PC-3 (cell line): ENCODE measurements around the gene CEP131. TPM values are rescaled to one million over a fixed set of nuclear protein-coding genes. Genes with fewer than 3 reads are reported as not detected.
A peak's percentile ranks its signal among the peaks of the same experiment; 100 is the strongest.

Source experiments
- ATAC-seq: fragments of 200-7000 bp; cut with Tn5 transposase; 2 replicates; pipeline ENCODE4 v1.9.1; 2020; ENCODE audit warnings: mild to moderate bottlenecking, moderate library complexity
- BruUV-seq: library from RNA; stranded (reverse); fragments of 400-500 nt; replicated peaks from 2 replicates; lab custom pipeline; 2021; lab: Mats Ljungman, UMichigan
- CTCF ChIA-PET: fragments of 300-600 bp; sonication (Branson Sonifier 250); formaldehyde crosslinking; loops from one replicate; lab custom pipeline; 2022; ENCODE audit warnings: antibody characterized with exemption; lab: Charles Lee
- POLR2A ChIA-PET: fragments of 300-600 bp; sonication (Branson Sonifier 250); formaldehyde crosslinking; loops from one replicate; lab custom pipeline; 2022; ENCODE audit warnings: antibody characterized with exemption; ENCODE audit not compliant: unreplicated experiment; lab: Charles Lee
- DNase-seq: peaks from one replicate; pipeline ENCODE4 v3.0.0-alpha.2; 2015
- H2AFZ ChIP-seq: fragments of 300-600 bp; sonication (generic); 2 replicates; pipeline ENCODE4 v1.6.0; 2016; ENCODE audit warnings: antibody characterized with exemption, low read length
- H3F3A ChIP-seq: fragments of 300-600 bp; sonication (generic); one replicate; pipeline ENCODE4 v1.6.0; 2017; ENCODE audit warnings: antibody characterized with exemption, low read length, control low read depth, mild to moderate bottlenecking; ENCODE audit not compliant: unreplicated experiment
- H3K27ac ChIP-seq: fragments of 300-600 bp; sonication (generic); 2 replicates; pipeline ENCODE4 v1.5.1; 2016; ENCODE audit warnings: mild to moderate bottlenecking, low read length
- H3K27me3 ChIP-seq: fragments of 300-600 bp; sonication (generic); 2 replicates; pipeline ENCODE4 v1.6.1; 2016; ENCODE audit warnings: low read length, mixed read lengths
- H3K36me3 ChIP-seq: fragments of 300-600 bp; sonication (generic); 2 replicates; pipeline ENCODE4 v1.6.1; 2016; ENCODE audit warnings: low read depth, mixed run types, low read length, mixed read lengths
- H3K4me1 ChIP-seq: fragments of 300-600 bp; sonication (generic); 2 replicates; pipeline ENCODE4 v1.5.1; 2016; ENCODE audit warnings: low read length; ENCODE audit not compliant: insufficient read depth
- H3K4me2 ChIP-seq: fragments of 300-600 bp; sonication (generic); 2 replicates; pipeline ENCODE4 v1.6.0; 2016; ENCODE audit warnings: low read length
- H3K4me3 ChIP-seq: fragments of 300-600 bp; sonication (generic); 2 replicates; pipeline ENCODE4 v1.5.1; 2016; ENCODE audit warnings: mild to moderate bottlenecking, low read length, mixed read lengths
- H3K79me2 ChIP-seq: fragments of 300-600 bp; sonication (generic); 2 replicates; pipeline ENCODE4 v1.6.1; 2017; ENCODE audit warnings: low read length, mixed read lengths
- H3K9ac ChIP-seq: fragments of 300-600 bp; sonication (generic); 2 replicates; pipeline ENCODE4 v1.6.0; 2016; ENCODE audit warnings: mild to moderate bottlenecking, low read length
- H3K9me2 ChIP-seq: fragments of 300-600 bp; sonication (generic); replicated peaks from 2 replicates; pipeline ENCODE4 v1.6.1; 2016; ENCODE audit warnings: mixed run types, low read length, mixed read lengths
- H3K9me3 ChIP-seq: fragments of 300-600 bp; sonication (generic); 2 replicates; pipeline ENCODE4 v1.6.1; 2016; ENCODE audit warnings: low read length, mixed read lengths
- H4K20me1 ChIP-seq: fragments of 300-600 bp; sonication (generic); 2 replicates; pipeline ENCODE4 v1.6.1; 2016; ENCODE audit warnings: low read length, mixed read lengths
- EZH2 ChIP-seq: fragments of 300-600 bp; sonication (generic); IDR thresholded peaks from one replicate; pipeline ENCODE4 v1.6.1; 2017; ENCODE audit warnings: antibody characterized with exemption, mild to moderate bottlenecking, low read length; ENCODE audit not compliant: unreplicated experiment
- EZH2phosphoT487 ChIP-seq: fragments of 300-600 bp; sonication (generic); IDR thresholded peaks from 2 replicates; pipeline ENCODE4 v1.6.1; 2018; ENCODE audit warnings: mild to moderate bottlenecking, antibody characterized with exemption, low read length, borderline replicate concordance
- intact Hi-C: fragments of 100-400 bp; cut with micrococcal nuclease; formaldehyde crosslinking; loops from 2 replicates; pipeline ENCODE4 v1.9.0; 2023
- total RNA-seq: library from RNA; depleted of rRNA; stranded (reverse); fragments of >200 nt; gene quantifications from 2 replicates; pipeline ENCODE4 v1.2.3, GENCODE V29; 2014
- TF ChIP-seq, protein P1 (sequence below): fragments of 300-600 bp; sonication (generic); conservative IDR thresholded peaks from 2 replicates; pipeline ENCODE4 v1.5.1; 2017; ENCODE audit warnings: antibody characterized with exemption, low read depth, mild to moderate bottlenecking, low read length

CEP131 gene
- total RNA-seq, 1 experiment from 2014 or later = 32.1 TPM

DNA sequence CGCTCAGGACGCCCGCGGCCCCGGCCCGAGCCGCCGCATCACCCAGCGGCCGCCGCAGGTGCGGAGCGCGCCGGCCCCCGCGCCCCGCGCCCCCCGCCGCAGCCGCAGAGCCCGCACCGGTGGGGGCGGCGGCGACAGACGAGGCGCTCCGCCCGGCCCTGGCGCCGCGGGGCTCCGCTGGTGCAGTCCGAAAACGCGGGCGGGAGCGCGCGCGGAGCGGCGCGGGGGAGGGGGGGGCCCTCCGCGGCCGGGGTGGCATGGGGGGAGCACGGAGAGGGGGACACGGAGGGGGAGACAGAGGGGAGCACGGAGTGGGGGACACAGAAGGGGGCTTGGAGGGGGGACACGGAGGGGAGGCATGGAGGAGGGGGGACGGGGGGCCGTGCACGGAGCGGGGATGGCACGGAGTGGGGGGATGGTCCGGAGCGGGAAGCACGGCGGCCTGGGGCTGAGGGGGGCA is 56.7 kb downstream of the CEP131 start, which contains the start of gene AATK:
Gene AATK (minus strand): TSS at position 189 of the 460 bp plus-strand sequence. CDS start 229 bp downstream, outside the sequence.
- no TSS peak for BruUV-seq

DNA sequence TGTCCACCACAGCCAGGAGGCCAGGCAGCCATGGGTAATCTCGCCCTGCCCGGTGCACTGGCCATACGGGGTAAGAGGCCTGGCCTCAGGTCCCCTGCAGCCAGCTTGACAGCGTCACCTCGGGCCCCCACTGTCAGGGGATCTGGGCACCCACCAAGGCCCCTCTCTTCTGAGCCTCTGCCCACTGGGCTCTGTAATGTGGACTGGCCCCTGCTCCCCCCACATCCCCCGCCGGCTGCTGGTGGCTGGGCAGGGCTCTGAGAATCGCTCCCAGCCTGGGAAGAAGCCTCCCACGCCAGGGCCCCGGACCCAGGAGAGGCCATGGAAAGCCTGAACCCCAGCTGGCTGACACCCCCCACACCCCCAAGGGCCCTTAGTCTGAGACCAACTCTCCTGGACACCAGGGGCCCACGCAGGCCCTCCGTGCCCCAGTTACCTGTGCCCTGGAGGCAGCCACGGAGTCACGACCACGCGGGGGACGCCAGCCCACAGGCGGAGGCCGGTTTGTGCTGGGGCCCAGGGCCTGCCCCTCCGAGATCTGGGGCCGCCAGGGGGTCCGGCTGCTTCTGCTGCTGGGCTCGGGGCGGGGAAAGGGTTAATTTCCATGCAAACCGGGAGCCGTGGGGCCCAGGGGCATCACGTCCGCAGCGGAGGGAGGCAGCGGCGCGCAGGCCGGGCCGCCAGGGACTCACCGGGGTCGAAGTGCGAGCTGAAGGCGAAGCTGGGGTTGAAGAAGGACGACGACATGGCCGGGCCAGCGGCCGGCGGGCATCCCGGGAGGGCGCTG is 57.3 kb downstream of the CEP131 start, which contains the start of gene PVALEF:
Gene PVALEF (plus strand): TSS at position 262 of the 787 bp plus-strand sequence. CDS start 15,720 bp downstream, outside the sequence.
- H2AFZ ChIP-seq = no peak within 1 kb of the TSS
- peaks cover 15% of the 10 kb centered on the region for H3K27me3 ChIP-seq
- no peaks in the 10 kb centered on the region for H3K79me2 ChIP-seq
- H3K4me3 ChIP-seq = peak within 1 kb of the TSS; percentile 51; the same call in 1 of the 2 replicates
- no peaks in the 10 kb centered on the region for H3K9me2 ChIP-seq
- ChIA-PET POLR2A (no interaction called here), CTCF (no interaction called here)
- H4K20me1 ChIP-seq = no peaks in the 10 kb centered on the region
- no peaks in the 10 kb centered on the region for H3K9me3 ChIP-seq
- no peaks in the 10 kb centered on the region for H3F3A ChIP-seq
- no peak within 1 kb of the TSS for H3K27ac ChIP-seq
- H3K4me2 ChIP-seq = peak within 1 kb of the TSS; percentile 45
- no peaks in the 10 kb centered on the region for H3K36me3 ChIP-seq
- H3K9ac ChIP-seq = no peak within 1 kb of the TSS
- BruUV-seq = no TSS peak
- no peak for TF ChIP-seq EZH2
- TF ChIP-seq, protein P1, sequence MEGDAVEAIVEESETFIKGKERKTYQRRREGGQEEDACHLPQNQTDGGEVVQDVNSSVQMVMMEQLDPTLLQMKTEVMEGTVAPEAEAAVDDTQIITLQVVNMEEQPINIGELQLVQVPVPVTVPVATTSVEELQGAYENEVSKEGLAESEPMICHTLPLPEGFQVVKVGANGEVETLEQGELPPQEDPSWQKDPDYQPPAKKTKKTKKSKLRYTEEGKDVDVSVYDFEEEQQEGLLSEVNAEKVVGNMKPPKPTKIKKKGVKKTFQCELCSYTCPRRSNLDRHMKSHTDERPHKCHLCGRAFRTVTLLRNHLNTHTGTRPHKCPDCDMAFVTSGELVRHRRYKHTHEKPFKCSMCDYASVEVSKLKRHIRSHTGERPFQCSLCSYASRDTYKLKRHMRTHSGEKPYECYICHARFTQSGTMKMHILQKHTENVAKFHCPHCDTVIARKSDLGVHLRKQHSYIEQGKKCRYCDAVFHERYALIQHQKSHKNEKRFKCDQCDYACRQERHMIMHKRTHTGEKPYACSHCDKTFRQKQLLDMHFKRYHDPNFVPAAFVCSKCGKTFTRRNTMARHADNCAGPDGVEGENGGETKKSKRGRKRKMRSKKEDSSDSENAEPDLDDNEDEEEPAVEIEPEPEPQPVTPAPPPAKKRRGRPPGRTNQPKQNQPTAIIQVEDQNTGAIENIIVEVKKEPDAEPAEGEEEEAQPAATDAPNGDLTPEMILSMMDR = no peak
- TF ChIP-seq EZH2phosphoT487 = no peak
- H3K4me1 ChIP-seq = no peaks in the 10 kb centered on the region
- intact Hi-C loops = no loop called here
- DNase-seq (no peak), ATAC-seq (peak; percentile 31)

More for the DNA sequence above, 56.7 kb downstream of the CEP131 start, which contains the start of gene AATK:
- DNase-seq = no peak
- H3K79me2 ChIP-seq = no peaks in the 10 kb centered on the region
- no peak within 1 kb of the TSS for H3K27ac ChIP-seq
- no peaks in the 10 kb centered on the region for H3F3A ChIP-seq
- H3K27me3 ChIP-seq = peaks cover 15% of the 10 kb centered on the region
- no peaks in the 10 kb centered on the region for H3K36me3 ChIP-seq
- H3K4me2 ChIP-seq = peak within 1 kb of the TSS; percentile 45
- no peak for ATAC-seq
- no peak for TF ChIP-seq EZH2
- TF ChIP-seq EZH2phosphoT487 = no peak
- TF ChIP-seq, protein P1 = no peak
- no peaks in the 10 kb centered on the region for H4K20me1 ChIP-seq
- no peaks in the 10 kb centered on the region for H3K9me2 ChIP-seq
- no peak within 1 kb of the TSS for H3K9ac ChIP-seq
- no peaks in the 10 kb centered on the region for H3K9me3 ChIP-seq
- ChIA-PET CTCF (no interaction called here), POLR2A (no interaction called here)
- H3K4me3 ChIP-seq = peak within 1 kb of the TSS; percentile 51; the same call in 1 of the 2 replicates
- H2AFZ ChIP-seq = no peak within 1 kb of the TSS
- intact Hi-C loops = no loop called here
- H3K4me1 ChIP-seq = no peaks in the 10 kb centered on the region
